Immature natural killer cell (primary cell): ENCODE results near the gene PCNT. TPM values are rescaled to one million over a fixed set of nuclear protein-coding genes. Genes with fewer than 3 reads are reported as not detected.

Experiments used
- polyA plus RNA-seq, 3 donors: library from polyadenylated mRNA; unstranded; fragments of 300-500 nt; fragmentation: Illumina TruSeq; gene quantifications; one replicate each; pipeline ENCODE4 v1.2.3, GENCODE V29; 2021

Gene PCNT
- polyA plus RNA-seq, 3 donors from 2014 or later, result 2.9 to 47.0 (median 6.5) TPM

Other genes with a start within 250 kb of the PCNT start
- gene COL6A2, start 226.0 kb upstream of the PCNT start, polyA plus RNA-seq, result 10 to 100 TPM in 2 of 3 donors, 1 to 10 TPM in 1; 4.4 to 46.6 (median 30.6) TPM
- not detected for gene FTCD, start 168.6 kb upstream of the PCNT start, polyA plus RNA-seq
- gene SPATC1L, start 139.7 kb upstream of the PCNT start, polyA plus RNA-seq, result 10 to 100 TPM in 1 of 3 donors, 1 to 10 TPM in 2; 6.2 to 10.8 (median 9.4) TPM
- 10 to 100 TPM; 11.3 to 26.2 (median 13.9) TPM for gene LSS, start 95.4 kb upstream of the PCNT start, polyA plus RNA-seq
- gene MCM3AP, start 38.5 kb upstream of the PCNT start, polyA plus RNA-seq, result 10 to 100 TPM; 25.9 to 55.3 (median 28.5) TPM
- gene YBEY, start 37.8 kb upstream of the PCNT start, polyA plus RNA-seq, result 10 to 100 TPM; 14.2 to 23.5 (median 22.1) TPM
- gene C21orf58, start 286 bp upstream of the PCNT start, polyA plus RNA-seq, result 1 to 10 TPM in 1 of 3 donors, under 1 TPM in 2; 0.53 to 1.2 (median 0.91) TPM
- 10 to 100 TPM; 23.1 to 64.8 (median 26.9) TPM for gene DIP2A, start 134.7 kb downstream of the PCNT start, polyA plus RNA-seq